ENCODE data around the gene ABCA2.
A peak's percentile ranks its signal among the peaks of the same experiment; 100 is the strongest.

DNA sequence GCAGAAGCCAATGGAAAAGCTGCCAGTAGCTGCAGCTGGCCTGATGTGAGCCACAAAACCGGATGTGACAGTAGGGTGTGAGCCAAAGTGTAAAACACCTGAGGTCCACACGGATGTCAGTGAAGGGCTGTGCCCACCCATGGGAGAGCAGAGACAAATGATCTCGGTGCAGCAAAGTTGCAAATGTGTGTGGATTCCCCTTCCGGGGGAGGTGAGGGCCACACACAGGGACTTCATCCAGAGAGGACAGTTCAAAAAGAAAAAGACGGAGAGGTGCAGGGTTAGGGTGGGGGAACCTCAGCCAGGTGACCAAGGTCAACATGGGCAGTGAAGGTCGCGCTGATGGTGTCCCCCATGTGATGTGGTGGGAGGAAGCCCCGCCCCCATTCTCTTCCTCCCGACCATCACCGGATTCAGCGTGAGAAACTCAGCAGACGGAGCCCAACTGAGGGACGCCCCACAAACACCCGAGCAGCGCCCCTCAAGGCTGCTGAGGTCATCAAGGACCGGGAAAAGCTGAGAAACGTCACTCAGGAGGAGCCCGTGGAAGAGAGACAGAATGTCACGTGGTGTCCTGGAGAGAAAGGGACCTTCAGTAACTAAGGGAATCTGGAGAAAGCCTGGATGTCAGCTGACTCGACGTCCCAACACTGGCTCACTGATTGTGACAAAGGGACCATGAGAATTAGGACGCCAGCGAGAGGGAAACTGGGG is 62.1 kb downstream of the ABCA2 start:
- 0 out of 2 replicates have a peak, but pooled peaks have one; percentile 69 for TF ChIP-seq EZH2phosphoT487 (conservative IDR thresholded peaks at IDR 0.05; ENCODE audit: low read length)
- TF ChIP-seq CTCF (IDR thresholded peaks at IDR 0.05; ENCODE audit: insufficient read depth, low read length, poor library complexity, severe bottlenecking): no peak
